Fibroblast of lung (primary cell): Measurements from ENCODE around the gene MRTFA.

Source experiments
- EZH2 ChIP-seq: IDR thresholded peaks from 2 replicates; pipeline ENCODE4 v1.5.1; 2012; ENCODE audit warnings: low read length, control low read depth, mild to moderate bottlenecking; ENCODE audit errors: missing control alignments
- TF ChIP-seq, protein P1 (sequence below), 2 donors: IDR thresholded peaks in 1 of 2; conservative IDR thresholded peaks in 1 of 2; 1 replicate in 1 of 2; 2 replicates in 1 of 2; pipeline ENCODE4 v1.5.1; 2011 to 2012; ENCODE audit warnings: low read length in 2 of 2, control low read depth in 1 of 2, inconsistent platforms in 1 of 2, low read depth in 1 of 2, mild to moderate bottlenecking in 1 of 2

DNA sequence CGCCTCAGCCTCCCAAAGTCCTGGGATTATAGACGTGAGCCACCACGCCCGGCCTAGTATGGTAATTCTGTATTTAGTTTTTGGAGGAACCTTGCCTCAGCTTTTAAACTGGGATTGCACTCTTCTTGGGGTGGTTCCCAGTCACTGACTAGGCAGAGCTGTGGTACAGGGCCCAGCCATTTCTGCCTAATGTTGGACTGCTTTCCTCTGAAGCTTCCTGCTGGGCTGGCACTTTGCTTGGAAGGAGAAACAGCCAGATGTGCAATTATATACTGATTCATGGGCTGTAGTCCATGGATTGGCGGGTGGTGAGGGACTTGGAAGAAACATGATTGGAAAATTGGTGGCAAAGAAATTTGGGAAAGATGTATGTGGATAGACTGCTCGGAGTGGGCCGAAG is 25.2 kb upstream of the MRTFA start:
- TF ChIP-seq, protein P1, sequence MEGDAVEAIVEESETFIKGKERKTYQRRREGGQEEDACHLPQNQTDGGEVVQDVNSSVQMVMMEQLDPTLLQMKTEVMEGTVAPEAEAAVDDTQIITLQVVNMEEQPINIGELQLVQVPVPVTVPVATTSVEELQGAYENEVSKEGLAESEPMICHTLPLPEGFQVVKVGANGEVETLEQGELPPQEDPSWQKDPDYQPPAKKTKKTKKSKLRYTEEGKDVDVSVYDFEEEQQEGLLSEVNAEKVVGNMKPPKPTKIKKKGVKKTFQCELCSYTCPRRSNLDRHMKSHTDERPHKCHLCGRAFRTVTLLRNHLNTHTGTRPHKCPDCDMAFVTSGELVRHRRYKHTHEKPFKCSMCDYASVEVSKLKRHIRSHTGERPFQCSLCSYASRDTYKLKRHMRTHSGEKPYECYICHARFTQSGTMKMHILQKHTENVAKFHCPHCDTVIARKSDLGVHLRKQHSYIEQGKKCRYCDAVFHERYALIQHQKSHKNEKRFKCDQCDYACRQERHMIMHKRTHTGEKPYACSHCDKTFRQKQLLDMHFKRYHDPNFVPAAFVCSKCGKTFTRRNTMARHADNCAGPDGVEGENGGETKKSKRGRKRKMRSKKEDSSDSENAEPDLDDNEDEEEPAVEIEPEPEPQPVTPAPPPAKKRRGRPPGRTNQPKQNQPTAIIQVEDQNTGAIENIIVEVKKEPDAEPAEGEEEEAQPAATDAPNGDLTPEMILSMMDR (conservative IDR thresholded peaks at IDR 0.05 in 1 of 2, IDR thresholded peaks at IDR 0.05 in 1 of 2; ENCODE audit: low read depth in 1 of 2, low read length in 2 of 2), result no peak
- no peak for TF ChIP-seq EZH2
